Neuron (in vitro differentiated cells): Measurements from ENCODE around the gene NEURL1.
"Not testable (repeated sequence)": the region's sequence is repeated elsewhere in the genome, so short reads cannot be mapped to it uniquely, and the experiment has no call there.

Experiments used
- H2AFZ ChIP-seq: one replicate; pipeline ENCODE4 v1.6.1; 2013; ENCODE audit warnings: low read depth, mild to moderate bottlenecking, inconsistent platforms, low read length, moderate library complexity
- H3K27me3 ChIP-seq: one replicate; pipeline ENCODE4 v1.6.1; 2013; ENCODE audit warnings: low read length; ENCODE audit not compliant: insufficient read depth
- H3K36me3 ChIP-seq: one replicate; pipeline ENCODE4 v1.6.1; 2013; ENCODE audit warnings: low read length; ENCODE audit not compliant: insufficient read depth
- H3K4me1 ChIP-seq: one replicate; pipeline ENCODE4 v1.6.1; 2013; ENCODE audit warnings: low read length; ENCODE audit not compliant: insufficient read depth
- H3K4me3 ChIP-seq: 2 replicates; pipeline ENCODE4 v1.5.1; 2013; ENCODE audit warnings: mild to moderate bottlenecking, low read length, moderate library complexity
- H3K9me3 ChIP-seq: one replicate; pipeline ENCODE4 v1.6.1; 2013; ENCODE audit warnings: low read length

Gene NEURL1

DNA sequence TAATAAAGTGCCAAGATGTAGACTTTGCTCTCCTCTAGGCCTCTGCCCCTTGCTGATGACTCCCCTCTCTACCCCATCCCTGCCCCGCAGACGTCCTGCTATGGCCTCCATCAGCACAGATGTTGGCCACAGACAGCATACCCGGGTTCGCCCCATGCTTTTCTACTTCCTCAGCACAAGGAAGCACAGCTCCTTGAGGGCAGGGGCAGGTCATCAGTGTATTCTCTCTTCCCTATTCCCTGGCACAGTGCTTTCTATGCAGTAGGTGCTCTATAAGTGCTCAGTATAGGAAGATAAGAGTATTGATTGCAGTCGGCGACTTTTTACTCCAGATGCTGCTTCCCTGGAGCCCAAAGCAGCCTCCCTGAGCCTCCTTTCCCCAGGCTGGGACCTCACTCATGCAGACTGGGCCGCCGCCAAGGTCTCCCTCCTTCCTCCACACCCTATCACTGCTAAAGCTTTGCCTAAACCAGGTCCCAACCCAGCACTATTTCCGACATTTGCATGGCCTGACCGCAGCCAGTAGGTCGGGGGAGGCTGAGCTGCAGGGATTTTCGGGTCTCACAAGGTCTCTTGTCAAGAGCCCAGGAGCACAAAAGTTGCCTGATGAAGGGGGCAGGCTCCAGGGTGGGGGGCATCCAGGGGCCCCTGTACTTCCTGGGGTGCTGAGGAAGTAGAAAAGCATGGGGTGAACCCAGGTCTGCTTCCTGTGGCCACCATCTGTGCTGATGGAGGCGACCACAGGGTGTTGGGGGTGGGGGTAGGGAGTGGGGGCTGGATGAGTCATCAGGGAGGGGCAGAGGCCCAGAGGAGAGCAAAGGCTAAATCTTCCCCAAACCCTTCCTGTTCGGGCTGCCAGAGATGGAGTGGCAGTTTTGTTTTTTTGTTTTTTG, 22.5 kb upstream of the NEURL1 start:
- no peak overlapping the region for H2AFZ ChIP-seq
- no peaks in the 10 kb centered on the region for H3K36me3 ChIP-seq
- H3K9me3 ChIP-seq, result no peaks in the 10 kb centered on the region
- no peaks in the 10 kb centered on the region for H3K4me1 ChIP-seq
- peaks cover 12% of the 10 kb centered on the region for H3K27me3 ChIP-seq
- H3K4me3 ChIP-seq, result no peak overlapping the region

- no peaks in the 10 kb centered on the region for H3K36me3 ChIP-seq
- no peaks in the 10 kb centered on the region for H3K9me3 ChIP-seq
- no peak overlapping the region for H2AFZ ChIP-seq
- H3K4me3 ChIP-seq, result no peak overlapping the region
- H3K4me1 ChIP-seq, result no peaks in the 10 kb centered on the region
- H3K27me3 ChIP-seq, result peaks cover 12% of the 10 kb centered on the region
Observed at GRCh38 chr10:103472005-103472404, 21.5 kb upstream of the NEURL1 start.

- H3K4me3 ChIP-seq, result no peak overlapping the region
- H2AFZ ChIP-seq, result no peak overlapping the region
- no peaks in the 10 kb centered on the region for H3K4me1 ChIP-seq
- H3K9me3 ChIP-seq, result no peaks in the 10 kb centered on the region
- no peaks in the 10 kb centered on the region for H3K36me3 ChIP-seq
- H3K27me3 ChIP-seq, result peaks cover 12% of the 10 kb centered on the region
Observed at GRCh38 chr10:103473261-103473671, 20.2 kb upstream of the NEURL1 start.

DNA sequence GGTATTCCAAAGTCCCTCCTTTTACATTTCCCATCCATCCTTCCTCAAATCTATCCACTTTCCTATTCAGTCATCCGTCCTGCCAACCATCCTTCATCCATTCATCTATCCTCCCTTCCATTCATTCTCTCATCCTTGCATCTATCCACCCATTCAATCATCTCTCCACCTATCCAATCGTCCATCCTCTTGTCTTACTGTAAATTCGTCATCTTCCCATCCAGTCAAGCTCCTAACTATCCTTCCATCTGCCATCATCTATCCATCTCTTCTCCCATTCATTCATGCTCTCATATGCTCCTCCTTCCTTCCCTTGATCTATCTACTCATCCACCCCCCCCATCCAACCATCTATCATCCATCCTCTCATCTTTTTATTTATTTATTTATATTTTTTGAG, 19.4 kb upstream of the NEURL1 start:
- H3K9me3 ChIP-seq, result no peaks in the 10 kb centered on the region
- peaks cover 11% of the 10 kb centered on the region for H3K27me3 ChIP-seq
- no peak overlapping the region for H3K4me3 ChIP-seq
- no peak overlapping the region for H2AFZ ChIP-seq
- no peaks in the 10 kb centered on the region for H3K36me3 ChIP-seq
- H3K4me1 ChIP-seq, result no peaks in the 10 kb centered on the region

DNA sequence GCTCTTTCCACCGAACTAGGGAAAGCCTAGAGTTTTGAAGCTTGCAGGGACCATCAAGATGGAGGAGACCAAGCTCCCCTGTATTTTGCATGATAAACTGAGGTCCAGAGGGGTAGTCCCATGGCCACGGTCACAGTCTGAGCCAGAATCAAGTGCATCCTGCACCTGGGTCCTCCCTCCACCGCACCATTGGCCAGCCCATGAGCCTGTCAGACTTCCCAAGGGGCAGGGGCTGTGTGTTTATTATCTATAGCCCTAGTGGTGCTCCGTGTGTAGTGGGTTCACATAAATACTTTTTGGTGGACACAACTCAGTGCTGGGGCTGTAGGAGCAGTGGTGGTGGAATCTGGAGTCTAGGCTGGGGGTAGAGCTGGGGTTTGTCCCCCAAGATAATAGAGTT, 18.1 kb upstream of the NEURL1 start:
- Histone ChIP-seq H3K36me3 (no peaks in the 10 kb centered on the region), H3K4me3 (no peak overlapping the region), H2AFZ (no peak overlapping the region), H3K4me1 (no peaks in the 10 kb centered on the region), H3K27me3 (peaks cover 11% of the 10 kb centered on the region), H3K9me3 (no peaks in the 10 kb centered on the region)

DNA sequence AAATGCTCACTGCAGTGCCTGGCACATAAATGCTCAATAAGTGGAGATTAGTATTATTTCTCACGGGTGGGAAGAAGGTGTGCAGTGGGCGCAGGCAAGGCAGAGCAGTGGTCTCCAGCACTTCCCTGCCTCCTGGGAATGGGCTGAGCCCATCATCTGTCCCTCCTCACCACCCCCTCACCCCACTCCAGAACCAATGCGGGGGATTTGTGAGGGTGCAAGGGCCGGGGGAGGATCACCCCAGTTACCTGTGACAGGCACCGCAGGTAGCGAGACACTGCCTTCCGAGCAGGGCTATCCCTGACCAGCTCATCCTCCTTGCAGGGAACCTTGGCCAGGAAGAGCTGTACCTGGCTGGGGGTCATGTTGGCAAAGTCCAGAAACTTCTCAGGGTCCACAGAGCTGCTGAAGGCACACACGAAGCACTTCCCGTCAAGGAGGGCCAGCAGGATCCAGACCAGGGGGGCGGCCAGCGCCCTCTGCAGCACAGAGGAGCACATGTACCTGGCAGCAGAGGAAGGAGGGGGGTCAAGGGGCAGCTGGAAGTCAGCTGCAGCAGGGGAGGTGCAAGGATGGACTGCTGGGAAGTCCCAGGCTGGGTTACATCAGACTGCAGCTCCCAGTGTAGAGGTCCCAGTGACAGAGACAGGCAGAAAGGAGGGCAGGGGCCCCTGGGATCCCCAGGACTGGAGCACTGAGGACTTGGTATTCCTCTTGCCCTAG, 17.3 kb upstream of the NEURL1 start:
- H3K4me3 ChIP-seq, result no peak overlapping the region
- H3K27me3 ChIP-seq, result peaks cover 6% of the 10 kb centered on the region
- H3K4me1 ChIP-seq, result no peaks in the 10 kb centered on the region
- no peaks in the 10 kb centered on the region for H3K9me3 ChIP-seq
- no peak overlapping the region for H2AFZ ChIP-seq
- H3K36me3 ChIP-seq, result no peaks in the 10 kb centered on the region

GRCh38 chr10:103478671-103479070, 14.8 kb upstream of the NEURL1 start:
- H3K4me1 ChIP-seq, result no peaks in the 10 kb centered on the region
- H3K4me3 ChIP-seq, result no peak overlapping the region
- no peak overlapping the region for H2AFZ ChIP-seq
- no peaks in the 10 kb centered on the region for H3K9me3 ChIP-seq
- H3K27me3 ChIP-seq, result peaks cover 3% of the 10 kb centered on the region
- no peaks in the 10 kb centered on the region for H3K36me3 ChIP-seq

GRCh38 chr10:103479135-103479534, 14.4 kb upstream of the NEURL1 start, which contains the start of gene CALHM3:
CALHM3 (minus strand) TSS chr10:103479240; CDS start chr10:103479032, 208 bp downstream.
- Histone ChIP-seq H2AFZ (no peak within 1 kb of the TSS), H3K4me1 (no peaks in the 10 kb centered on the region), H3K36me3 (no peaks in the 10 kb centered on the region), H3K27me3 (peaks cover 3% of the 10 kb centered on the region), H3K9me3 (no peaks in the 10 kb centered on the region), H3K4me3 (no peak within 1 kb of the TSS)

- Histone ChIP-seq H3K4me3 (no peak overlapping the region), H3K4me1 (no peaks in the 10 kb centered on the region), H3K36me3 (no peaks in the 10 kb centered on the region), H3K9me3 (no peaks in the 10 kb centered on the region), H3K27me3 (peaks cover 3% of the 10 kb centered on the region), H2AFZ (no peak overlapping the region)
Observed at GRCh38 chr10:103480521-103480920, 13.0 kb upstream of the NEURL1 start.

- peaks cover 3% of the 10 kb centered on the region for H3K27me3 ChIP-seq
Observed at GRCh38 chr10:103481974-103482531, 11.5 kb upstream of the NEURL1 start.

GRCh38 chr10:103486635-103487409, 6.7 kb upstream of the NEURL1 start:
- not testable (repeated sequence) for H3K4me1 ChIP-seq, H2AFZ ChIP-seq, H3K9me3 ChIP-seq, H3K4me3 ChIP-seq, H3K36me3 ChIP-seq
- H3K27me3 ChIP-seq, result peaks cover 15% of the 10 kb centered on the region

More at GRCh38 chr10:103481974-103482531, 11.5 kb upstream of the NEURL1 start:
- no peaks in the 10 kb centered on the region for H3K9me3 ChIP-seq
- H2AFZ ChIP-seq, result no peak overlapping the region
- no peaks in the 10 kb centered on the region for H3K4me1 ChIP-seq
- H3K4me3 ChIP-seq, result no peak overlapping the region
- no peaks in the 10 kb centered on the region for H3K36me3 ChIP-seq

DNA sequence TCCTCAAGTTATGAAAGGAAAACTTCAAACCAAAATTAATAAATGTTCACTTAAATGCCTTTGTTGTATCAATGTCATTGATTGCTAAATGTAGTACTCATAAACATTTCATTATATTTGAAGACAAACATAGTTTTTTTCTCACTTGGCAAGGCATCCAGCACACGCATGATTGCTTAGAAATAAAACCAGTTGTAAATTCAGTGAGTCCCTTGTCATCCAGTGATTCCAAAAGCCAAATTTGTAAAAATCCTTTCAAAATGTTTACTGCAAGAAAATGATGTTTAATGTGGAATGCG, 6.1 kb upstream of the NEURL1 start:
- Histone ChIP-seq H3K27me3 (peaks cover 19% of the 10 kb centered on the region), H3K4me1 (peaks cover 4% of the 10 kb centered on the region), H3K36me3 (no peaks in the 10 kb centered on the region)

DNA sequence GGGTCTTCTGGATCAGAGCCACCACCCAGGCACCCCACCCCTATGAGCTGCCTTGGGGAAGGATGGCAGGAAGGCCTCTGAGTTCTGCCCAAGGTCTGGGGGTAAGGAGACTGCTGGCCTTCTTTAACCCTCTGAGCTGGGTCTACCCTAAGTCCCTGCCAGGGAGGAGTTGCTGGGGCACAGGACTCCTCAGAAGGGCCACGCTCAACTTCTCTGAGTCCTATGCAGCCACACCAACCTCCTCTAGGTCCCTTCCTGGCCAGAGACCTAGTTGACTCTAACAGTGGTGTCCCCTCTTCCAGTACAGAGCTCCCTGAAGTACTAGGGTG, 2.6 kb upstream of the NEURL1 start:
- Histone ChIP-seq H3K27me3 (peaks cover 43% of the 10 kb centered on the region), H2AFZ (no peak overlapping the region), H3K9me3 (no peaks in the 10 kb centered on the region), H3K4me1 (peaks cover 14% of the 10 kb centered on the region), H3K4me3 (no peak overlapping the region), H3K36me3 (no peaks in the 10 kb centered on the region)

More for the DNA sequence above, 6.1 kb upstream of the NEURL1 start:
- no peak overlapping the region for H3K4me3 ChIP-seq
- no peaks in the 10 kb centered on the region for H3K9me3 ChIP-seq
- no peak overlapping the region for H2AFZ ChIP-seq
